Measurements from ENCODE around the gene TUBA1B.

Gene TUBA1B

GRCh38 chr12:49092816-49093406, 38.3 kb downstream of the TUBA1B start:
- Histone ChIP-seq H3K4me3 (peak overlapping the region; percentile 58), H4K20me1 (peaks cover 96% of the 10 kb centered on the region), H3K4me2 (peak overlapping the region; percentile 80), H3K9me3 (no peaks in the 10 kb centered on the region), H3K4me1 (peaks cover 57% of the 10 kb centered on the region), H3K27me3 (peaks cover 95% of the 10 kb centered on the region), H3K36me3 (peaks cover 29% of the 10 kb centered on the region), H3K9ac (no peak overlapping the region), H3K27ac (no peak overlapping the region)
- no peak for TF ChIP-seq Cebpa-rat (IDR thresholded peaks at IDR 0.05)

GRCh38 chr12:49092086-49092815, 38.9 kb downstream of the TUBA1B start:
- Histone ChIP-seq H3K4me1 (peaks cover 60% of the 10 kb centered on the region), H3K27me3 (peaks cover 92% of the 10 kb centered on the region), H3K9ac (no peak overlapping the region), H3K4me3 (peak overlapping the region; percentile 58), H3K4me2 (peak overlapping the region; percentile 80), H3K27ac (no peak overlapping the region), H3K36me3 (peaks cover 23% of the 10 kb centered on the region), H3K9me3 (no peaks in the 10 kb centered on the region), H4K20me1 (peaks cover 89% of the 10 kb centered on the region)
- TF ChIP-seq Cebpa-rat (IDR thresholded peaks at IDR 0.05): no peak

GRCh38 chr12:49091836-49092085, 39.4 kb downstream of the TUBA1B start:
- no peak for TF ChIP-seq Cebpa-rat (IDR thresholded peaks at IDR 0.05)
- no peaks in the 10 kb centered on the region for H3K9me3 ChIP-seq
- H4K20me1 ChIP-seq: peaks cover 85% of the 10 kb centered on the region
- H3K4me2 ChIP-seq: peak overlapping the region; percentile 80
- H3K27me3 ChIP-seq: peaks cover 88% of the 10 kb centered on the region
- peaks cover 60% of the 10 kb centered on the region for H3K4me1 ChIP-seq
- H3K36me3 ChIP-seq: peaks cover 18% of the 10 kb centered on the region
- no peak overlapping the region for H3K9ac ChIP-seq
- no peak overlapping the region for H3K27ac ChIP-seq
- H3K4me3 ChIP-seq: peak overlapping the region; percentile 58

GRCh38 chr12:49091056-49091835, 39.9 kb downstream of the TUBA1B start:
- H3K36me3 ChIP-seq: peaks cover 12% of the 10 kb centered on the region
- H3K27ac ChIP-seq: no peak overlapping the region
- H3K4me2 ChIP-seq: peak overlapping the region; percentile 99
- H3K9me3 ChIP-seq: no peaks in the 10 kb centered on the region
- no peak for TF ChIP-seq Cebpa-rat (IDR thresholded peaks at IDR 0.05)
- H4K20me1 ChIP-seq: peaks cover 79% of the 10 kb centered on the region
- peak overlapping the region; percentile 58 for H3K4me3 ChIP-seq
- peaks cover 60% of the 10 kb centered on the region for H3K4me1 ChIP-seq
- peaks cover 83% of the 10 kb centered on the region for H3K27me3 ChIP-seq
- no peak overlapping the region for H3K9ac ChIP-seq

- Histone ChIP-seq H3K27me3 (peaks cover 71% of the 10 kb centered on the region), H3K4me1 (peaks cover 60% of the 10 kb centered on the region), H3K9me3 (no peaks in the 10 kb centered on the region), H3K4me3 (peak overlapping the region; percentile 64), H3K36me3 (peaks cover under 1% of the 10 kb centered on the region; the same call in 1 of the 2 replicates), H4K20me1 (peaks cover 68% of the 10 kb centered on the region), H3K9ac (0 out of 2 replicates have a peak overlapping the region, but pooled peaks have one; percentile 30), H3K27ac (no peak overlapping the region), H3K4me2 (peak overlapping the region; percentile 99)
- TF ChIP-seq Cebpa-rat (IDR thresholded peaks at IDR 0.05): no peak
These were observed 41.1 kb downstream of the TUBA1B start for GRCh38 chr12:49089821-49090773.

- Histone ChIP-seq H3K9ac (no peak overlapping the region), H4K20me1 (peaks cover 56% of the 10 kb centered on the region), H3K4me3 (no peak overlapping the region), H3K4me1 (peaks cover 49% of the 10 kb centered on the region), H3K27ac (no peak overlapping the region), H3K9me3 (no peaks in the 10 kb centered on the region), H3K36me3 (no peaks in the 10 kb centered on the region), H3K27me3 (peaks cover 60% of the 10 kb centered on the region), H3K4me2 (peak overlapping the region; percentile 69)
- no peak for TF ChIP-seq Cebpa-rat (IDR thresholded peaks at IDR 0.05)
These were observed 42.3 kb downstream of the TUBA1B start for GRCh38 chr12:49088932-49089330.

- no peak for TF ChIP-seq Cebpa-rat (IDR thresholded peaks at IDR 0.05)
- Histone ChIP-seq H3K36me3 (no peaks in the 10 kb centered on the region), H3K4me1 (peaks cover 47% of the 10 kb centered on the region), H3K4me3 (no peak overlapping the region), H4K20me1 (peaks cover 50% of the 10 kb centered on the region), H3K27me3 (peaks cover 54% of the 10 kb centered on the region), H3K9ac (no peak overlapping the region), H3K4me2 (peak overlapping the region; percentile 69), H3K9me3 (no peaks in the 10 kb centered on the region), H3K27ac (no peak overlapping the region)
These were observed 42.9 kb downstream of the TUBA1B start for GRCh38 chr12:49088150-49088931.

GRCh38 chr12:49086116-49086515, 45.1 kb downstream of the TUBA1B start:
- Histone ChIP-seq H3K9ac (no peak overlapping the region), H3K4me1 (peaks cover 30% of the 10 kb centered on the region), H3K27ac (no peak overlapping the region), H3K4me2 (no peak overlapping the region), H3K9me3 (no peaks in the 10 kb centered on the region), H3K27me3 (peaks cover 32% of the 10 kb centered on the region), H4K20me1 (peaks cover 28% of the 10 kb centered on the region), H3K36me3 (no peaks in the 10 kb centered on the region), H3K4me3 (no peak overlapping the region)
- TF ChIP-seq Cebpa-rat (IDR thresholded peaks at IDR 0.05): no peak

- peaks cover 13% of the 10 kb centered on the region for H3K4me1 ChIP-seq
- H3K27ac ChIP-seq: no peak overlapping the region
- no peak overlapping the region for H3K9ac ChIP-seq
- no peaks in the 10 kb centered on the region for H3K36me3 ChIP-seq
- H3K4me3 ChIP-seq: no peak overlapping the region
- no peak overlapping the region for H3K4me2 ChIP-seq
- TF ChIP-seq Cebpa-rat (IDR thresholded peaks at IDR 0.05): no peak
- peaks cover 11% of the 10 kb centered on the region for H4K20me1 ChIP-seq
- no peaks in the 10 kb centered on the region for H3K9me3 ChIP-seq
- H3K27me3 ChIP-seq: peaks cover 15% of the 10 kb centered on the region
These were observed 46.8 kb downstream of the TUBA1B start for GRCh38 chr12:49084438-49084837.
